ENCODE measurements around the gene GZMM.
"Not testable (repeated sequence)": the region's sequence is repeated elsewhere in the genome, so short reads cannot be mapped to it uniquely, and the experiment has no call there.

GZMM gene

GRCh38 chr19:584240-585001 is 40.6 kb downstream of the GZMM start:
- H3K4me3 ChIP-seq (ENCODE audit: control insufficient read depth, low read depth, low read length), result no peak overlapping the region
- peak; percentile 68 for TF ChIP-seq CTCF (conservative IDR thresholded peaks at IDR 0.05; ENCODE audit: control insufficient read depth, insufficient read depth, low read depth, low read length)
- peak; percentile 32 for DNase-seq (ENCODE audit: low read depth)

GRCh38 chr19:585146-585545 is 41.3 kb downstream of the GZMM start:
- not testable (repeated sequence) for H3K4me3 ChIP-seq (ENCODE audit: control insufficient read depth, low read depth, low read length)

GRCh38 chr19:585551-586110 is 41.8 kb downstream of the GZMM start:
- DNase-seq (ENCODE audit: low read depth), result no peak
- TF ChIP-seq CTCF (conservative IDR thresholded peaks at IDR 0.05; ENCODE audit: control insufficient read depth, insufficient read depth, low read depth, low read length), result no peak
- H3K4me3 ChIP-seq (ENCODE audit: control insufficient read depth, low read depth, low read length), result no peak overlapping the region

More at GRCh38 chr19:585146-585545, 41.3 kb downstream of the GZMM start:
- DNase-seq (ENCODE audit: low read depth), result not testable (repeated sequence)

GRCh38 chr19:588093-588740 is 44.4 kb downstream of the GZMM start:
- peak; percentile 54 for TF ChIP-seq CTCF (conservative IDR thresholded peaks at IDR 0.05; ENCODE audit: control insufficient read depth, insufficient read depth, low read depth, low read length)
- peak; percentile 69 for DNase-seq (ENCODE audit: low read depth)
- no peak overlapping the region for H3K4me3 ChIP-seq (ENCODE audit: control insufficient read depth, low read depth, low read length)

- DNase-seq (ENCODE audit: low read depth), result no peak
These were observed 45.2 kb downstream of the GZMM start for GRCh38 chr19:588741-589692.

GRCh38 chr19:589693-590395 is 46.0 kb downstream of the GZMM start, which contains the start of gene HCN2:
Gene HCN2 (plus strand): TSS chr19:589881. CDS start chr19:589946, 65 bp downstream.
- H3K4me3 ChIP-seq (ENCODE audit: control insufficient read depth, low read depth, low read length), result no peak within 1 kb of the TSS
- no peak for TF ChIP-seq CTCF (conservative IDR thresholded peaks at IDR 0.05; ENCODE audit: control insufficient read depth, insufficient read depth, low read depth, low read length)
- no peak for DNase-seq (ENCODE audit: low read depth)

More at GRCh38 chr19:588741-589692, 45.2 kb downstream of the GZMM start:
- no peak overlapping the region for H3K4me3 ChIP-seq (ENCODE audit: control insufficient read depth, low read depth, low read length)
- TF ChIP-seq CTCF (conservative IDR thresholded peaks at IDR 0.05; ENCODE audit: control insufficient read depth, insufficient read depth, low read depth, low read length), result no peak

Measured in fibroblast of mammary gland (primary cell).